Osteoblast (primary cell): Measurements from ENCODE around the gene TRIP11. TPM values are rescaled to one million over a fixed set of nuclear protein-coding genes. Genes with fewer than 3 reads are reported as not detected.

Source experiments
- DNase-seq: peaks from one replicate; pipeline ENCODE4 v3.0.0; 2011; ENCODE audit warnings: low spot score, mixed read lengths; ENCODE audit not compliant: insufficient read length; ENCODE audit errors: missing footprints
- H2AFZ ChIP-seq: 2 replicates; pipeline ENCODE4 v1.6.0; 2011; ENCODE audit warnings: mild to moderate bottlenecking, low read length
- H3K27ac ChIP-seq: 2 replicates; pipeline ENCODE4 v1.5.1; 2011; ENCODE audit warnings: mild to moderate bottlenecking, low read depth, low read length, moderate library complexity
- H3K27me3 ChIP-seq: 2 replicates; pipeline ENCODE4 v1.6.0; 2012; ENCODE audit warnings: mild to moderate bottlenecking, control low read depth, inconsistent platforms, low read length, moderate library complexity; ENCODE audit not compliant: insufficient read depth
- H3K36me3 ChIP-seq: 2 replicates; pipeline ENCODE4 v1.5.1; 2011; ENCODE audit warnings: mild to moderate bottlenecking, low read length, control low read depth, moderate library complexity; ENCODE audit not compliant: insufficient read depth
- H3K4me1 ChIP-seq: 2 replicates; pipeline ENCODE4 v1.5.1; 2011; ENCODE audit warnings: mild to moderate bottlenecking, low read length, control low read depth, moderate library complexity; ENCODE audit not compliant: insufficient read depth
- H3K4me2 ChIP-seq: 2 replicates; pipeline ENCODE4 v1.6.0; 2011; ENCODE audit warnings: mild to moderate bottlenecking, low read length; ENCODE audit not compliant: insufficient read depth
- H3K4me3 ChIP-seq: fragments of 200-600 bp; sonication (generic); 3 replicates; pipeline ENCODE4 v1.5.1; 2012; ENCODE audit warnings: mild to moderate bottlenecking, low read length, inconsistent platforms; ENCODE audit not compliant: insufficient read depth
- H3K79me2 ChIP-seq: 2 replicates; pipeline ENCODE4 v1.6.0; 2012; ENCODE audit warnings: mild to moderate bottlenecking, low read length, control low read depth, inconsistent platforms; ENCODE audit not compliant: insufficient read depth
- H3K9me3 ChIP-seq: 2 replicates; pipeline ENCODE4 v1.5.1; 2011; ENCODE audit warnings: low read depth, low read length, control low read depth
- H4K20me1 ChIP-seq: 2 replicates; pipeline ENCODE4 v1.6.0; 2012; ENCODE audit warnings: mild to moderate bottlenecking, low read length, control low read depth; ENCODE audit not compliant: insufficient read depth
- total RNA-seq: library from RNA; depleted of rRNA; stranded (reverse); fragments of >200 nt; gene quantifications from 2 replicates; pipeline ENCODE4 v1.2.3, GENCODE V29; 2012
- TF ChIP-seq, protein P1 (sequence below): IDR thresholded peaks from 2 replicates; pipeline ENCODE4 v1.5.1; 2011; ENCODE audit warnings: mild to moderate bottlenecking, low read depth, low read length, moderate library complexity; ENCODE audit errors: extremely low read depth

TRIP11 gene
- total RNA-seq, 1 donor: 38.0 TPM

DNA sequence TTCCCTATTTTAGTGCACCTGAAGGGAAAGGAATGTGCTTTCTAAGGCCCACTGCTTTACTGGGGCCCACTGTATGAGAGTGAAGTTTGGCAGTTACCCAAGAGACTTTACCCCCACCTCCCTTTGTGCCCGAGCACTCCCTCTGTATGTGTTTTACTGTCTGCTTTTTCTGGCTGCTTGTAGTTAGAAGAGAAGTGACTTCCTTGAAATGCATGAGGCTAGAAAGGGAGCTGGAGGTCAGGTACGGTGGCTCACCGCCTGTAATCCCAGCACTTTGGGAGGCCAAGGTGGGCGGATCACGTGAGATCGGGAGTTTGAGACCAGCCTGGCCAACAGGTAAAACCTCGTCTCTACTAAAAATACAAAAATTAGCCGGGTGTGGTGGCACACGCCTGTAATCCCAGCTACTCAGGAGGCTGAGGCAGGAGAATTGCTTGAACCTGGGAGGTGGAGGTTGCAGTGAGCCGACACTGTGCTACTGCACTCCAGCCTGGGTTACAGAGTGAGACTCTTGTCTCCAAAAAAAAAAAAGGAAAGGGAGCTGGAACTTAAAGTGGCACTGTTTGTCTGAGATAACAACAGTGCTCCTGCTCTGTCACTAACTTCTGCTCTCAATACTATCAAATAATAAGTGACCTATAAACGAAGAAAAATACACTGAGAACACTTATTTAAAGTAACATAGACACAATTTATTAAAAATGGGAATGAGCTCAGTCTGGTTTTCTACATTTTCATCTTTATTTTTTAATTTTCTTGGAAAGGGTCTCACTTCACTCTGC lies 5.8 kb downstream of the TRIP11 start:
- peaks cover 23% of the 10 kb centered on the region for H3K36me3 ChIP-seq
- peaks cover 22% of the 10 kb centered on the region for H4K20me1 ChIP-seq
- no peaks in the 10 kb centered on the region for H3K9me3 ChIP-seq
- peaks cover 61% of the 10 kb centered on the region for H3K79me2 ChIP-seq
- peaks cover 14% of the 10 kb centered on the region for H3K4me1 ChIP-seq
- no peak for DNase-seq
- no peak overlapping the region for H3K27ac ChIP-seq
- H3K4me2 ChIP-seq: no peak overlapping the region
- TF ChIP-seq, protein P1, sequence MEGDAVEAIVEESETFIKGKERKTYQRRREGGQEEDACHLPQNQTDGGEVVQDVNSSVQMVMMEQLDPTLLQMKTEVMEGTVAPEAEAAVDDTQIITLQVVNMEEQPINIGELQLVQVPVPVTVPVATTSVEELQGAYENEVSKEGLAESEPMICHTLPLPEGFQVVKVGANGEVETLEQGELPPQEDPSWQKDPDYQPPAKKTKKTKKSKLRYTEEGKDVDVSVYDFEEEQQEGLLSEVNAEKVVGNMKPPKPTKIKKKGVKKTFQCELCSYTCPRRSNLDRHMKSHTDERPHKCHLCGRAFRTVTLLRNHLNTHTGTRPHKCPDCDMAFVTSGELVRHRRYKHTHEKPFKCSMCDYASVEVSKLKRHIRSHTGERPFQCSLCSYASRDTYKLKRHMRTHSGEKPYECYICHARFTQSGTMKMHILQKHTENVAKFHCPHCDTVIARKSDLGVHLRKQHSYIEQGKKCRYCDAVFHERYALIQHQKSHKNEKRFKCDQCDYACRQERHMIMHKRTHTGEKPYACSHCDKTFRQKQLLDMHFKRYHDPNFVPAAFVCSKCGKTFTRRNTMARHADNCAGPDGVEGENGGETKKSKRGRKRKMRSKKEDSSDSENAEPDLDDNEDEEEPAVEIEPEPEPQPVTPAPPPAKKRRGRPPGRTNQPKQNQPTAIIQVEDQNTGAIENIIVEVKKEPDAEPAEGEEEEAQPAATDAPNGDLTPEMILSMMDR: no peak
- no peak overlapping the region for H3K4me3 ChIP-seq
- H3K27me3 ChIP-seq: no peaks in the 10 kb centered on the region
- no peak overlapping the region for H2AFZ ChIP-seq

DNA sequence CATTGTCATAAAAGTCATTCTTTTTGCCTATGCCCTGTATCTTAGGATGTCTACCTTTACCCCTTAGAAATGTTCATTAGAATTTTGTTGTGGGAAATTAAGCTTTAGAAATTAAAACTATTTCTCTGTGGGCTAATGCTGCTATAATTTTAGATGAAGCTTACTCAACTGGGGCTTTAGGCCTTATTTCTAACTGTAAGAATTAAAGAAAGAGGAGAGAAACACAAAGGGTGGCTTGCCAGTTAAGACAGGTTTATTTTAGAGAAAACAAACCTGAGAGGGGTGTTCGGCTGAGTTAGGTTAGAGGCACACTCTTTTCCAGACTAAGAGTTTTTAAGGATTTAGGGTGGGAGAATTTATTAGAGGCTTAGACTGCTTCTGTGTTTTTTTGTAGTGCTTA lies 6.4 kb downstream of the TRIP11 start:
- Histone ChIP-seq H3K79me2 (peaks cover 56% of the 10 kb centered on the region), H3K4me3 (no peak overlapping the region)
- DNase-seq: peak; percentile 3

DNA sequence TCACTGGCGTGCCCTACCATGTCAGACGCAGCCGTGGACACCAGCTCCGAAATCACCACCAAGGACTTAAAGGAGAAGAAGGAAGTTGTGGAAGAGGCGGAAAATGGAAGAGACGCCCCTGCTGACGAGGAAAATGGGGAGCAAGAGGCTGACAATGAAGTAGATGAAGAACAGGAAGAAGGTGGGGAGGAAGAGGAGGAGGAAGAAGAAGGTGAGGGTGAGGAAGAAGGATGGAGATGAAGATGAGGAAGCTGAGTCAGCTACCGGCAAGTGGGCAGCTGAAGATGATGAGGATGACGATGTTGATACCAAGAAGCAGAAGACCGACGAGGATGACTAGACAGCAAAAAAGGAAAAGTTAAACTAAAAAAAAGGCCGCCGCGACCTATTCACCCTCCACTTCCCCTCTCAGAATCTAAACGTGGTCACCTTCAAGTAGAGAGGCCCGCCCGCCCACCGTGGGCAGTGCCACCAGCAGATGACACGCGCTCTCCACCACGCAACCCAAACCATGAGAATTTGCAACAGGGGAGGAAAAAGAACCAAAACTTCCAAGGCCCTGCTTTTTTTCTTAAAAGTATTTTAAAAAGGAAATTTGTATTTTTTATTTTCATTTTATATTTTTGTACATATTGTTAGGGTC lies 13.2 kb downstream of the TRIP11 start:
- TF ChIP-seq, protein P1: no peak
- Histone ChIP-seq H3K4me2 (no peak overlapping the region), H4K20me1 (no peaks in the 10 kb centered on the region), H3K36me3 (peaks cover 36% of the 10 kb centered on the region), H3K4me3 (no peak overlapping the region), H3K9me3 (no peaks in the 10 kb centered on the region), H2AFZ (no peak overlapping the region), H3K79me2 (peaks cover 42% of the 10 kb centered on the region), H3K4me1 (peaks cover 8% of the 10 kb centered on the region), H3K27me3 (no peaks in the 10 kb centered on the region), H3K27ac (peak overlapping the region; percentile 75)
- DNase-seq: no peak

More for the DNA sequence above, 6.4 kb downstream of the TRIP11 start:
- Histone ChIP-seq H3K27me3 (no peaks in the 10 kb centered on the region), H2AFZ (no peak overlapping the region), H4K20me1 (peaks cover 22% of the 10 kb centered on the region), H3K36me3 (peaks cover 23% of the 10 kb centered on the region), H3K4me2 (no peak overlapping the region), H3K4me1 (peaks cover 13% of the 10 kb centered on the region), H3K27ac (no peak overlapping the region), H3K9me3 (no peaks in the 10 kb centered on the region)
- TF ChIP-seq, protein P1: no peak

DNA sequence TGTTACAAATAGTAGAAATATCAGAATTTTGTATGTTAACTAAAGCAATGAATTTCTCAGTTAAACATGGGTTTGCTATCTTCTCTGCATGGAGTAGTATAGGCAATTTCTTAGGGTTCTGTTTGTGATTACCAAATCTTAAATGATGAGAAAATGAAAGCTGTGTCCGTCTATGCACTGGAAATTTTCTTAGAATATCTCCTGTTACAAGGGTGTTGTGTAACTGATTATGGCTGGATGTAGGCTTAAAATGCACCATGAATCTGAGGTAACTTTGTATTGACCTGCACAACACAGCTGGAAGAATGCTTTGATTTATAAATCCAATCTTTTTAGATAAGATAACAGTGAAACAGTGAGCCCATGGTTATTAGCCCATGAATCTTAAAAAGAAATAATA lies 17.8 kb downstream of the TRIP11 start:
- Histone ChIP-seq H4K20me1 (no peaks in the 10 kb centered on the region), H3K4me3 (no peak overlapping the region), H3K27me3 (no peaks in the 10 kb centered on the region), H2AFZ (no peak overlapping the region), H3K9me3 (no peaks in the 10 kb centered on the region), H3K27ac (no peak overlapping the region), H3K4me2 (no peak overlapping the region), H3K79me2 (peaks cover 36% of the 10 kb centered on the region), H3K36me3 (peaks cover 42% of the 10 kb centered on the region), H3K4me1 (peaks cover 8% of the 10 kb centered on the region)
- no peak for DNase-seq
- TF ChIP-seq, protein P1: no peak
